ENCODE data around the gene SYT9.

Gene SYT9

DNA sequence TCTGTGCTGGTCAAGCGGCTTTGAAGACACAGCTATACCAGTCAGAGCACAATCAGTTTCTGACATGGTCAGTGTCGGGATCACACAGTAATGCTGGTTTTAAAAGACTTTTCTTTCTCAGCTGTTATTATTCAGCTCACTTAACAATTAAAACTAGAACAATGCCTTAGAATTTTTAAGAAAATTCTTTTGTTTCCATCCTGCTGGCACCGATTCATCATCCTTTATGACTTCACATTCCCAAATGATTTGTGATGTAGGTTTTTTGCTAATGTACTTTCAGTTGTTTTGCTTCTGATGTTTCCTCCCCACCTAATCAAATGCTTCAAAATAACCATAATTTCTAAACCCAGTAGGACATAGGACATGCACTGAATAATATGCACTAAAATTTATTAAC lies 199.1 kb downstream of the SYT9 start:
- TF ChIP-seq, protein P1, sequence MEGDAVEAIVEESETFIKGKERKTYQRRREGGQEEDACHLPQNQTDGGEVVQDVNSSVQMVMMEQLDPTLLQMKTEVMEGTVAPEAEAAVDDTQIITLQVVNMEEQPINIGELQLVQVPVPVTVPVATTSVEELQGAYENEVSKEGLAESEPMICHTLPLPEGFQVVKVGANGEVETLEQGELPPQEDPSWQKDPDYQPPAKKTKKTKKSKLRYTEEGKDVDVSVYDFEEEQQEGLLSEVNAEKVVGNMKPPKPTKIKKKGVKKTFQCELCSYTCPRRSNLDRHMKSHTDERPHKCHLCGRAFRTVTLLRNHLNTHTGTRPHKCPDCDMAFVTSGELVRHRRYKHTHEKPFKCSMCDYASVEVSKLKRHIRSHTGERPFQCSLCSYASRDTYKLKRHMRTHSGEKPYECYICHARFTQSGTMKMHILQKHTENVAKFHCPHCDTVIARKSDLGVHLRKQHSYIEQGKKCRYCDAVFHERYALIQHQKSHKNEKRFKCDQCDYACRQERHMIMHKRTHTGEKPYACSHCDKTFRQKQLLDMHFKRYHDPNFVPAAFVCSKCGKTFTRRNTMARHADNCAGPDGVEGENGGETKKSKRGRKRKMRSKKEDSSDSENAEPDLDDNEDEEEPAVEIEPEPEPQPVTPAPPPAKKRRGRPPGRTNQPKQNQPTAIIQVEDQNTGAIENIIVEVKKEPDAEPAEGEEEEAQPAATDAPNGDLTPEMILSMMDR (IDR thresholded peaks at IDR 0.05; ENCODE audit: insufficient read depth, low read depth, low read length, missing control alignments), result no peak
- H3K4me3 ChIP-seq (ENCODE audit: low read length), result no peak overlapping the region
- no peak for DNase-seq (ENCODE audit: low read depth)

DNA sequence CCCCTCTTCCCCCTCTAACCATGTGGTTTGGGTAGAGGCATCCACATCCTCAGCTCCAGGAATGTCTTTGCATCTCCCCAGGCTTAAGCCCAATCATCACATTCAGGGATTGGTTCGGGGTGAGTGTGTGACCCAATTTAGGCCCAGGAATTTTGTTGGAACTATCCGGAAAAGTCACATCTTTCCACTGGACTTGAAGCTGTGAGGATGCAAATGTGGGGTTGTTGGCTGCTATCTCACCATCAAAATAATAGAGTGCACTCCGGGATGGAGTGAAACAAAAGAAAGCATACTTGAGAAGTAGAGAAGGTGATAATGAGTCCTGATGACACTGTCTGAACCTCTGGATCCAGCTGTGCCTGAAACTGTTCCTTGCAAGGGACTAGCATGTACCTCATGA lies 199.8 kb downstream of the SYT9 start:
- no peak for DNase-seq (ENCODE audit: low read depth)
- no peak overlapping the region for H3K4me3 ChIP-seq (ENCODE audit: low read length)
- TF ChIP-seq, protein P1 (IDR thresholded peaks at IDR 0.05; ENCODE audit: insufficient read depth, low read depth, low read length, missing control alignments), result no peak

DNA sequence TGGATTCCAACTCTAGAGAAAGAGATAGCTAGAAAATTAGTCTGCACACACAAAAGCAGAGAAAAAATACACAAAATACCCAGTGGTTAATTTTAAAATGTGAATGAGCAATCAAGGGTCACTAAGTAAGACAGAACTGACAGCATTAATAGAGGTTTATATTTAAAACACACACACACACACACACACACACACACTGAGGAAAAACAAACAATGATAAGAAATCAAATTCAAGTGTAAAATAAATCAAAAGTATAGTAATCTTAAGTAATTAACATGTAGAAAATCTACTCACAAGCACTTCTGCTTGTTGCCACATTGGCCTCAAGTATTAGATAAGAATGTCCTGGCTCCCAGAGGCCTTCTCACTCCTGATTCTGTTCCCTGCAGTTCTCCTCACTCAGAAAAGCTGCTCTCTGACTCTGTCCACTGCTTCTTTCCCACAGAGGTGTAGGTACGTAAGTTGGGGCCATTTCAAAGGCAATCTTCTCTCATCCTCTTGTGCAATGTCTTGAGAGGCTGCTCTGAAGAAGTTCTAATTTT lies 200.3 kb downstream of the SYT9 start:
- no peak overlapping the region for H3K4me3 ChIP-seq (ENCODE audit: low read length)
- DNase-seq (ENCODE audit: low read depth), result no peak
- TF ChIP-seq, protein P1 (IDR thresholded peaks at IDR 0.05; ENCODE audit: insufficient read depth, low read depth, low read length, missing control alignments), result no peak

DNA sequence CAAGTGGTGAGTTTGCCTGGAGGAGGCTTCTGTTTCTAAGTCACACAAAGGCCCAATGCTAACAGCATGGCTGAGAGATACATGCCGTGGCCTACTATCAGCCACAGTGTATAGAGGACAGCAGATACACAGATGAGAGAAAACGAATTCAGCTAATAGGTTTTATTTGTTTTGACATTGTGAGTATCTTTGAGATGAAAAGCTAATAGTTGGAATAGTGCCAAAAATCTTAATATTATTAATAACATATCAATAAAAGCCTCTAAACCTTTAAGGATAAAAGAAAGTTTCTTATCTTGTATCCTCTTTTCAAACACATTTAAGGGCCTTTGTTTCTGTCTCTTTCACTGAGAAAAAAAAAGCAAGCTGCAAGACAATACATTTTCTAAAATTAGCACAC lies 203.2 kb downstream of the SYT9 start:
- TF ChIP-seq, protein P1 (IDR thresholded peaks at IDR 0.05; ENCODE audit: insufficient read depth, low read depth, low read length, missing control alignments), result no peak
- no peak overlapping the region for H3K4me3 ChIP-seq (ENCODE audit: low read length)
- DNase-seq (ENCODE audit: low read depth), result no peak

DNA sequence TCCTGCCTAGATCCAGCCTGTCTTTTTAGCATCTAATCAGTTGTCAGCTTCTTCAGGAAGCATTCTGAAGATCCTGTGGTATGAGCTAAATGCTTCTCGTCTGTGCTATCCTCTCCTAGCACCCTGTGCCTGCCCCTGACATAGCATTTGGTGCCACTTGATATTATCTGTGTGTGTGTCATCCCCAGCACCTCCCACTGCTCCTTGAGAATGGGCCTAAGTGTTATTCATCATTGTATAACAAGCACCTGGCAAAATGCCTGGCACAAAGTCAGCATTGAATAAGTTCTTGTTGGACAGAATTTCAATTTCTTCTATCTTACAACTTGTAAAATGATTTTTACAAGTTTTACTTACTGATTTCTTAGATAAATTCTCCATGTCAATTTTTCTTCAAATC lies 205.5 kb downstream of the SYT9 start:
- peak; percentile 68 for DNase-seq (ENCODE audit: low read depth)
- no peak overlapping the region for H3K4me3 ChIP-seq (ENCODE audit: low read length)
- TF ChIP-seq, protein P1 (IDR thresholded peaks at IDR 0.05; ENCODE audit: insufficient read depth, low read depth, low read length, missing control alignments), result no peak

DNA sequence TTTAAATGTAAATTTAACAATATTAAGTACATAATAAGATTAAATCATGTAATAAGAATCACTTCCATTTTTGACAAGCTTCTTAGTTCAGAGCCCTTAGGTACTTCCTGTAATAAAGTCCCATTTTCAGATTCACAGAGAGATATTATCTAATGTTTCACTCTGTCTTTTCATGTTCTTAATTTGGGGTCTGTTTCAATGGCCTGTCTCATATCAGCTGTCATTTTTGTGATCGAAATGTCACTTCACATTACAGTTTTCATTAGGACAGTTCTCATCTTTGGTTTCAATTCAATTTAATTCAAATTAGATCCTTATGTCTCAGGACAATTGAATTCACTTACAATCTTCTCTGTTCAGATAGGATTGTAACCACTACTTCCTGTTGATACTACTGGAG lies 211.0 kb downstream of the SYT9 start:
- DNase-seq (ENCODE audit: low read depth), result no peak
- H3K4me3 ChIP-seq (ENCODE audit: low read length), result no peak overlapping the region
- TF ChIP-seq, protein P1 (IDR thresholded peaks at IDR 0.05; ENCODE audit: insufficient read depth, low read depth, low read length, missing control alignments), result no peak

DNA sequence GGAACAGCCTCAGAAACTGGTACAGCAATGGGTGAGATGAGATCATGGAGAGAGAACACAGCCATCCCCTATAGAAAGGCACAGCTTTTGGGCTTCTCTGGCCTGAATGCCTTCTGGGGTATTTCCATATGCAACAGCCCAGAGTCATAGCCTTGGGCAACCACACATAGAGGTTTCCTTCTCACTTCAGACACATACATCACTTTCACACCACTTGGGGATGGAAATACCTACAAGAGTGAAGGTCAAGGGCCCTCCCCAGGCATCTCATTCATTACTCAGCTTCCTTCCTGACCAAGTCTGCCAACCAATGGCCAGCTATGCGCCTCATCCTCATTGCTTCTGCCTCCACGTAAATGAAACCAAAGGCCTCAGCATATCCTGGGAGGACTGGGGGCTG lies 215.9 kb downstream of the SYT9 start:
- TF ChIP-seq, protein P1 (IDR thresholded peaks at IDR 0.05; ENCODE audit: insufficient read depth, low read depth, low read length, missing control alignments), result no peak

More for the DNA sequence above, 215.9 kb downstream of the SYT9 start:
- no peak overlapping the region for H3K4me3 ChIP-seq (ENCODE audit: low read length)
- no peak for DNase-seq (ENCODE audit: low read depth)

Data from epithelial cell of esophagus (primary cell).